ENCODE data around the gene VKORC1.

VKORC1 gene

GRCh38 chr16:31129568-31130335, 35.2 kb upstream of the VKORC1 start:
- no peak for TF ChIP-seq GABPA (IDR thresholded peaks at IDR 0.05; ENCODE audit: low read depth)
- TF ChIP-seq CTCF (IDR thresholded peaks at IDR 0.05; ENCODE audit: insufficient read depth, low read length), result no peak
- no peak for TF ChIP-seq REST (IDR thresholded peaks at IDR 0.05; ENCODE audit: insufficient replicate concordance, low read depth)
- no peak; the same call in 1 of the 2 replicates for TF ChIP-seq POLR2AphosphoS5 (IDR thresholded peaks at IDR 0.05; ENCODE audit: low read depth)
- 0 out of 2 replicates have a peak, but pooled peaks have one; percentile 6 for TF ChIP-seq SPI1 (IDR thresholded peaks at IDR 0.05; ENCODE audit: borderline replicate concordance, low read depth)
- no peak overlapping the region for H3K4me3 ChIP-seq (replicated peaks; ENCODE audit: insufficient read depth, low read length)
- DNase-seq (ENCODE audit: low read depth in 1 of 2, low spot score in 1 of 2), result peak; percentile 57 to 75
- H3K27ac ChIP-seq (replicated peaks), result peak overlapping the region; percentile 95
- no peaks in the 10 kb centered on the region for H3K27me3 ChIP-seq (ENCODE audit: insufficient read depth, poor library complexity, severe bottlenecking)

GRCh38 chr16:31128711-31129567, 34.3 kb upstream of the VKORC1 start:
- no peaks in the 10 kb centered on the region for H3K27me3 ChIP-seq (ENCODE audit: insufficient read depth, poor library complexity, severe bottlenecking)
- peak; percentile 96 to 99 for DNase-seq (ENCODE audit: low read depth in 1 of 2, low spot score in 1 of 2)
- H3K27ac ChIP-seq (replicated peaks), result peak overlapping the region; percentile 95
- TF ChIP-seq REST (IDR thresholded peaks at IDR 0.05; ENCODE audit: insufficient replicate concordance, low read depth), result no peak
- peak; percentile 87 for TF ChIP-seq SPI1 (IDR thresholded peaks at IDR 0.05; ENCODE audit: borderline replicate concordance, low read depth)
- TF ChIP-seq GABPA (IDR thresholded peaks at IDR 0.05; ENCODE audit: low read depth), result peak; percentile 51; the same call in 1 of the 2 replicates
- TF ChIP-seq POLR2AphosphoS5 (IDR thresholded peaks at IDR 0.05; ENCODE audit: low read depth), result peak; percentile 87
- no peak overlapping the region for H3K4me3 ChIP-seq (replicated peaks; ENCODE audit: insufficient read depth, low read length)

- H3K4me3 ChIP-seq (replicated peaks; ENCODE audit: insufficient read depth, low read length), result no peak overlapping the region
- H3K27me3 ChIP-seq (ENCODE audit: insufficient read depth, poor library complexity, severe bottlenecking), result no peaks in the 10 kb centered on the region
- H3K27ac ChIP-seq (replicated peaks), result peak overlapping the region; percentile 95
- no peak for DNase-seq (ENCODE audit: low read depth in 1 of 2, low spot score in 1 of 2)
- TF ChIP-seq POLR2AphosphoS5 (IDR thresholded peaks at IDR 0.05; ENCODE audit: low read depth) (no peak), REST (IDR thresholded peaks at IDR 0.05; ENCODE audit: insufficient replicate concordance, low read depth) (no peak), GABPA (IDR thresholded peaks at IDR 0.05; ENCODE audit: low read depth) (no peak), CTCF (IDR thresholded peaks at IDR 0.05; ENCODE audit: insufficient read depth, low read length) (no peak), SPI1 (IDR thresholded peaks at IDR 0.05; ENCODE audit: borderline replicate concordance, low read depth) (no peak)
Observed at GRCh38 chr16:31127182-31127581, 32.6 kb upstream of the VKORC1 start.

Measured in HL-60 (cell line).